ENCODE results near the gene SCRN3. TPM values are rescaled to one million over a fixed set of nuclear protein-coding genes. Genes with fewer than 3 reads are reported as not detected.
"Not testable (repeated sequence)": the region's sequence is repeated elsewhere in the genome, so short reads cannot be mapped to it uniquely, and the experiment has no call there.

Gene SCRN3
- total RNA-seq, 1 experiment from 2014 or later: 28.6 TPM

GRCh38 chr2:174376967-174377366 lies 18.6 kb upstream of the SCRN3 start:
- Histone ChIP-seq H3K9me3 (ENCODE audit: low read depth, low read length, poor library complexity, severe bottlenecking) (no peaks in the 10 kb centered on the region), H3K27me3 (replicated peaks; ENCODE audit: insufficient read depth, low read depth, low read length, poor library complexity) (no peaks in the 10 kb centered on the region), H3K36me3 (ENCODE audit: insufficient read depth, low read length, poor library complexity, severe bottlenecking) (peaks cover 20% of the 10 kb centered on the region), H3K27ac (ENCODE audit: low read depth, low read length, poor library complexity, severe bottlenecking) (no peak overlapping the region), H3K4me3 (ENCODE audit: low read depth, low read length, poor library complexity, severe bottlenecking) (no peak overlapping the region), H3K4me1 (ENCODE audit: insufficient read depth, low read length, poor library complexity, severe bottlenecking) (no peaks in the 10 kb centered on the region)
- POLR2A ChIA-PET (ENCODE audit: low non-redundant PET): no interaction called here
- BruUV-seq (replicated peaks): no TSS peak
- TF ChIP-seq CTCF (conservative IDR thresholded peaks at IDR 0.05; ENCODE audit: low read depth, low read length): no peak
- TF ChIP-seq EZH2 (IDR thresholded peaks at IDR 0.05; ENCODE audit: borderline replicate concordance, low read depth, low read length, poor library complexity, severe bottlenecking): no peak
- DNase-seq (ENCODE audit: low spot score): no peak
- intact Hi-C loops (cut with micrococcal nuclease; ENCODE audit: unreplicated experiment): no loop called here
- CTCF ChIA-PET: interaction anchor here (0.6 kb wide), 1 partner anchor 916 kb away, joined by 3 read pairs; no protein-coding TSS in a partner anchor

GRCh38 chr2:174383796-174384195 lies 11.7 kb upstream of the SCRN3 start:
- TF ChIP-seq EZH2 (IDR thresholded peaks at IDR 0.05; ENCODE audit: borderline replicate concordance, low read depth, low read length, poor library complexity, severe bottlenecking) (no peak), CTCF (conservative IDR thresholded peaks at IDR 0.05; ENCODE audit: low read depth, low read length) (no peak)
- BruUV-seq (replicated peaks): no TSS peak
- peaks cover 16% of the 10 kb centered on the region for H3K36me3 ChIP-seq (ENCODE audit: insufficient read depth, low read length, poor library complexity, severe bottlenecking)
- no peak overlapping the region for H3K4me3 ChIP-seq (ENCODE audit: low read depth, low read length, poor library complexity, severe bottlenecking)
- DNase-seq (ENCODE audit: low spot score): no peak
- H3K27me3 ChIP-seq (replicated peaks; ENCODE audit: insufficient read depth, low read depth, low read length, poor library complexity): no peaks in the 10 kb centered on the region
- no peaks in the 10 kb centered on the region for H3K9me3 ChIP-seq (ENCODE audit: low read depth, low read length, poor library complexity, severe bottlenecking)
- H3K4me1 ChIP-seq (ENCODE audit: insufficient read depth, low read length, poor library complexity, severe bottlenecking): no peaks in the 10 kb centered on the region
- no peak overlapping the region for H3K27ac ChIP-seq (ENCODE audit: low read depth, low read length, poor library complexity, severe bottlenecking)
- CTCF ChIA-PET: no interaction called here
- intact Hi-C loops (cut with micrococcal nuclease; ENCODE audit: unreplicated experiment): no loop called here
- POLR2A ChIA-PET (ENCODE audit: low non-redundant PET): no interaction called here

- BruUV-seq (replicated peaks): no TSS peak
- DNase-seq (ENCODE audit: low spot score): no peak
- Histone ChIP-seq H3K36me3 (ENCODE audit: insufficient read depth, low read length, poor library complexity, severe bottlenecking) (peaks cover 10% of the 10 kb centered on the region), H3K27ac (ENCODE audit: low read depth, low read length, poor library complexity, severe bottlenecking) (no peak overlapping the region), H3K4me1 (ENCODE audit: insufficient read depth, low read length, poor library complexity, severe bottlenecking) (no peaks in the 10 kb centered on the region), H3K9me3 (ENCODE audit: low read depth, low read length, poor library complexity, severe bottlenecking) (no peaks in the 10 kb centered on the region), H3K4me3 (ENCODE audit: low read depth, low read length, poor library complexity, severe bottlenecking) (no peak overlapping the region), H3K27me3 (replicated peaks; ENCODE audit: insufficient read depth, low read depth, low read length, poor library complexity) (no peaks in the 10 kb centered on the region)
- intact Hi-C loops (cut with micrococcal nuclease; ENCODE audit: unreplicated experiment): no loop called here
- ChIA-PET POLR2A (ENCODE audit: low non-redundant PET) (no interaction called here), CTCF (no interaction called here)
- no peak for TF ChIP-seq EZH2 (IDR thresholded peaks at IDR 0.05; ENCODE audit: borderline replicate concordance, low read depth, low read length, poor library complexity, severe bottlenecking)
- TF ChIP-seq CTCF (conservative IDR thresholded peaks at IDR 0.05; ENCODE audit: low read depth, low read length): no peak
Measured at GRCh38 chr2:174385201-174385600, 10.3 kb upstream of the SCRN3 start.

GRCh38 chr2:174388706-174389105 lies 6.8 kb upstream of the SCRN3 start:
- intact Hi-C loops (cut with micrococcal nuclease; ENCODE audit: unreplicated experiment); H3K4me3 ChIP-seq (ENCODE audit: low read depth, low read length, poor library complexity, severe bottlenecking); H3K27ac ChIP-seq (ENCODE audit: low read depth, low read length, poor library complexity, severe bottlenecking); DNase-seq (ENCODE audit: low spot score); H3K9me3 ChIP-seq (ENCODE audit: low read depth, low read length, poor library complexity, severe bottlenecking); H3K27me3 ChIP-seq (replicated peaks; ENCODE audit: insufficient read depth, low read depth, low read length, poor library complexity); BruUV-seq (replicated peaks); H3K4me1 ChIP-seq (ENCODE audit: insufficient read depth, low read length, poor library complexity, severe bottlenecking); H3K36me3 ChIP-seq (ENCODE audit: insufficient read depth, low read length, poor library complexity, severe bottlenecking); CTCF ChIA-PET; POLR2A ChIA-PET (ENCODE audit: low non-redundant PET): not testable (repeated sequence)

Measured in A673 (cell line).